Liver (tissue), 9 donors: ENCODE measurements around the gene PRPF19. TPM values are rescaled to one million over a fixed set of nuclear protein-coding genes. Genes with fewer than 3 reads are reported as not detected.

ENCODE experiments used
- DNase-seq: peaks from one replicate; pipeline ENCODE4 v3.0.0-alpha.2; 2017; ENCODE audit warnings: low spot score
- H3K27ac ChIP-seq, 2 donors: one replicate each; pipeline ENCODE4 v1.7.0; 2013; ENCODE audit warnings: inconsistent platforms in 2 of 2, low read length in 2 of 2, control low read depth in 1 of 2, low read depth in 1 of 2, mild to moderate bottlenecking in 1 of 2
- H3K27me3 ChIP-seq, 4 donors: one replicate each; pipeline versions ENCODE4 v1.6.1 to v1.7.0; 2013; ENCODE audit warnings: low read length in 3 of 4, inconsistent platforms in 1 of 4, mild to moderate bottlenecking in 1 of 4, moderate library complexity in 1 of 4; ENCODE audit not compliant: control insufficient read depth in 4 of 4, insufficient read depth in 4 of 4
- H3K36me3 ChIP-seq, 4 donors: one replicate each; pipeline versions ENCODE4 v1.6.1 to v1.7.0; 2013; ENCODE audit warnings: low read length in 3 of 4, mild to moderate bottlenecking in 3 of 4, low read depth in 1 of 4, moderate library complexity in 1 of 4; ENCODE audit not compliant: control insufficient read depth in 4 of 4, insufficient read depth in 3 of 4
- H3K4me1 ChIP-seq, 4 donors: one replicate each; pipeline versions ENCODE4 v1.6.1 to v1.7.0; 2013; ENCODE audit warnings: low read length in 3 of 4, mild to moderate bottlenecking in 3 of 4, moderate library complexity in 1 of 4; ENCODE audit not compliant: control insufficient read depth in 4 of 4, insufficient read depth in 4 of 4
- H3K4me3 ChIP-seq, 3 donors: one replicate each; pipeline versions ENCODE4 v1.6.1 to v1.7.0; 2013; ENCODE audit warnings: low read length in 3 of 3, control low read depth in 1 of 3, low read depth in 1 of 3, mild to moderate bottlenecking in 1 of 3
- H3K9ac ChIP-seq, 2 donors: one replicate each; pipeline ENCODE4 v1.7.0; 2013; ENCODE audit warnings: low read length in 2 of 2, mild to moderate bottlenecking in 2 of 2, moderate library complexity in 2 of 2, control low read depth in 1 of 2, low read depth in 1 of 2
- H3K9me3 ChIP-seq, 4 donors: one replicate each; pipeline versions ENCODE4 v1.6.1 to v1.7.0; 2013; ENCODE audit warnings: low read length in 3 of 4; ENCODE audit not compliant: control insufficient read depth in 4 of 4
- EGR1 ChIP-seq, 2 donors: IDR thresholded peaks; 2 replicates each; pipeline ENCODE4 v1.6.1; 2016 to 2018; ENCODE audit warnings: antibody characterized with exemption in 2 of 2, low read depth in 2 of 2
- FOXA1 ChIP-seq: IDR thresholded peaks from 2 replicates; pipeline ENCODE4 v1.6.1; 2016; ENCODE audit warnings: antibody characterized with exemption
- FOXA2 ChIP-seq: IDR thresholded peaks from 2 replicates; pipeline ENCODE4 v1.6.1; 2016; ENCODE audit warnings: antibody characterized with exemption
- GABPA ChIP-seq, 2 donors: IDR thresholded peaks in 1 of 2; conservative IDR thresholded peaks in 1 of 2; 2 replicates each; pipeline ENCODE4 v1.6.1; 2016; ENCODE audit warnings: antibody characterized with exemption in 2 of 2, mild to moderate bottlenecking in 1 of 2, moderate library complexity in 1 of 2
- HNF4A ChIP-seq, 2 donors: conservative IDR thresholded peaks; 2 replicates each; pipeline ENCODE4 v1.6.1; 2016; ENCODE audit warnings: antibody characterized with exemption in 2 of 2, mild to moderate bottlenecking in 2 of 2
- HNF4G ChIP-seq: IDR thresholded peaks from 2 replicates; pipeline ENCODE4 v1.6.1; 2016; ENCODE audit warnings: antibody characterized with exemption
- JUND ChIP-seq, 2 donors: IDR thresholded peaks; 2 replicates each; pipeline ENCODE4 v1.6.1; 2016; ENCODE audit warnings: antibody characterized with exemption in 2 of 2
- RXRA ChIP-seq, 2 donors: IDR thresholded peaks; 2 replicates each; pipeline ENCODE4 v1.6.1; 2017 to 2018; ENCODE audit warnings: antibody characterized with exemption in 2 of 2, mild to moderate bottlenecking in 1 of 2
- SP1 ChIP-seq: IDR thresholded peaks from 2 replicates; pipeline ENCODE4 v1.6.1; 2018; ENCODE audit warnings: antibody characterized with exemption, mild to moderate bottlenecking
- TAF1 ChIP-seq: conservative IDR thresholded peaks from 2 replicates; pipeline ENCODE4 v1.6.1; 2016; ENCODE audit warnings: antibody characterized with exemption, mild to moderate bottlenecking
- YY1 ChIP-seq: IDR thresholded peaks from 2 replicates; pipeline ENCODE4 v1.6.1; 2016; ENCODE audit warnings: antibody characterized with exemption, mild to moderate bottlenecking
- WGBS: extraction: QIAGEN DNeasy Blood & Tissue Kit; methylation state at CpG from one replicate; pipeline ENCODE4 v1.1.7; 2013; 5-methylcytosine and 5-hydroxymethylcytosine counted together
- polyA plus RNA-seq, 2 donors: library from polyadenylated mRNA; stranded (reverse) in 1 of 2; unstranded in 1 of 2; fragments of 200-250 nt in 1 of 2; fragments of >200 nt in 1 of 2; fragmentation: Nextera tagmentation in 1 of 2; extraction: Ambion mirVana in 1 of 2; gene quantifications; one replicate each; pipeline versions ENCODE4 v1.2.1 to v1.2.3, GENCODE V29; 2013 to 2015
- total RNA-seq, 2 donors: library from RNA; depleted of rRNA; stranded (reverse); fragments of >200 nt; gene quantifications; one replicate each; pipeline ENCODE4 v1.2.3, GENCODE V29; 2014
- TF ChIP-seq, protein P1 (sequence below): IDR thresholded peaks from 2 replicates; pipeline ENCODE4 v1.6.1; 2016; ENCODE audit warnings: antibody characterized with exemption
- TF ChIP-seq, protein P2 (sequence below): fragments of 150-350 bp; IDR thresholded peaks from 2 replicates; pipeline ENCODE4 v1.5.1; 2017; ENCODE audit warnings: improper control_type of control experiment, low read depth, low read length; ENCODE audit not compliant: missing input control
- TF ChIP-seq, protein P3 (sequence below): IDR thresholded peaks from 2 replicates; pipeline ENCODE4 v1.6.1; 2016; ENCODE audit warnings: antibody characterized with exemption
- TF ChIP-seq, protein P4 (sequence below): IDR thresholded peaks from 2 replicates; pipeline ENCODE4 v1.6.1; 2016; ENCODE audit warnings: antibody characterized with exemption
- TF ChIP-seq, protein P5 (sequence below): IDR thresholded peaks from 2 replicates; pipeline ENCODE4 v1.6.1; 2016; ENCODE audit warnings: antibody characterized with exemption, mild to moderate bottlenecking
- donor health status: healthy.
- donor health status: healthy.
- donor health status: healthy.
- donor health status: healthy.
- donor health status: healthy.

PRPF19 gene
- total and polyA plus RNA-seq, 4 donors, result 25.4 to 57.1 (median 40.4) TPM

DNA sequence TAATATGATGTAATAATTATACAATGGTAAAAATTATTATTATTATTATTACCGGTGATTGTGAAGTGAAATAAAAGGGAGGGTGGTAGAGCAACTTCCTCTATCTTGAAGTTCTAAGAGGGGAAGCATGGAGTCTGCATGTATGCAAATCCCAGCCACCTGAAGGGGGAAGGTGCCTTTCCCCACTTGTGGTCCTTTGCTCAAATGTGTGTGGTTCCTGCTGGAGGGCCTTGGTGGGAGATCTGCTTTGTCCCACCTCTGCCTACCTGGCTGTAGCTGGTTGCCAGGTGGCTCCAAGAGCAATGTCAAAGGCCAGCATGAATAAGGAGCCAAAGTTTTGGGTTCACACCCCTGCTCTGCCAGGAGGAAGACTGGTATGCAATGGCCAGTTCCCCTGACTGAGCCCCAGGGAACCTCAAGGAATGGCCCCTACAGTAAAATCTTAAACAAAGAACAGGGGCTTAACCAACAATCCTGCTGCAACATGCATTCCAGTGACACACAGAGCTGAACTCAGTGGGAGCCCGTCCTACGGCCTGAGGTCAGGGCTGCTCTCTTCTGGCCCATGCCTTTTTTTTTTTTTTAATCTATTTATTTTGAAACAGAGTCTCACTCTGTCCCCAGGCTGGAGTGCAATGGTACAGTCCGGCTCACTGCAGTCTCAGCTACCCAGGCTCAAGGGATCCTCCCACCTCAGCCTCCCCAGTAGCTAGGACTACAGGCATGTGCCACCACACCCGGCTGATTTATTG lies 26.4 kb upstream of the PRPF19 start:
- 73% methylated on average over 5 of the region's 5 CpGs for WGBS
- TF ChIP-seq, protein P1, sequence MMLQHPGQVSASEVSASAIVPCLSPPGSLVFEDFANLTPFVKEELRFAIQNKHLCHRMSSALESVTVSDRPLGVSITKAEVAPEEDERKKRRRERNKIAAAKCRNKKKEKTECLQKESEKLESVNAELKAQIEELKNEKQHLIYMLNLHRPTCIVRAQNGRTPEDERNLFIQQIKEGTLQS, result no peak
- TF ChIP-seq EGR1 (IDR thresholded peaks at IDR 0.05; ENCODE audit: low read depth in 2 of 2) (no peak), JUND (IDR thresholded peaks at IDR 0.05) (no peak), FOXA1 (no peak), RXRA (IDR thresholded peaks at IDR 0.05) (no peak), TAF1 (no peak), HNF4G (no peak), HNF4A (conservative IDR thresholded peaks at IDR 0.05) (no peak), SP1 (no peak), GABPA (IDR thresholded peaks at IDR 0.05 in 1 of 2, conservative IDR thresholded peaks at IDR 0.05 in 1 of 2) (no peak)
- TF ChIP-seq, protein P2, sequence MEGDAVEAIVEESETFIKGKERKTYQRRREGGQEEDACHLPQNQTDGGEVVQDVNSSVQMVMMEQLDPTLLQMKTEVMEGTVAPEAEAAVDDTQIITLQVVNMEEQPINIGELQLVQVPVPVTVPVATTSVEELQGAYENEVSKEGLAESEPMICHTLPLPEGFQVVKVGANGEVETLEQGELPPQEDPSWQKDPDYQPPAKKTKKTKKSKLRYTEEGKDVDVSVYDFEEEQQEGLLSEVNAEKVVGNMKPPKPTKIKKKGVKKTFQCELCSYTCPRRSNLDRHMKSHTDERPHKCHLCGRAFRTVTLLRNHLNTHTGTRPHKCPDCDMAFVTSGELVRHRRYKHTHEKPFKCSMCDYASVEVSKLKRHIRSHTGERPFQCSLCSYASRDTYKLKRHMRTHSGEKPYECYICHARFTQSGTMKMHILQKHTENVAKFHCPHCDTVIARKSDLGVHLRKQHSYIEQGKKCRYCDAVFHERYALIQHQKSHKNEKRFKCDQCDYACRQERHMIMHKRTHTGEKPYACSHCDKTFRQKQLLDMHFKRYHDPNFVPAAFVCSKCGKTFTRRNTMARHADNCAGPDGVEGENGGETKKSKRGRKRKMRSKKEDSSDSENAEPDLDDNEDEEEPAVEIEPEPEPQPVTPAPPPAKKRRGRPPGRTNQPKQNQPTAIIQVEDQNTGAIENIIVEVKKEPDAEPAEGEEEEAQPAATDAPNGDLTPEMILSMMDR, result no peak
- TF ChIP-seq, protein P3, sequence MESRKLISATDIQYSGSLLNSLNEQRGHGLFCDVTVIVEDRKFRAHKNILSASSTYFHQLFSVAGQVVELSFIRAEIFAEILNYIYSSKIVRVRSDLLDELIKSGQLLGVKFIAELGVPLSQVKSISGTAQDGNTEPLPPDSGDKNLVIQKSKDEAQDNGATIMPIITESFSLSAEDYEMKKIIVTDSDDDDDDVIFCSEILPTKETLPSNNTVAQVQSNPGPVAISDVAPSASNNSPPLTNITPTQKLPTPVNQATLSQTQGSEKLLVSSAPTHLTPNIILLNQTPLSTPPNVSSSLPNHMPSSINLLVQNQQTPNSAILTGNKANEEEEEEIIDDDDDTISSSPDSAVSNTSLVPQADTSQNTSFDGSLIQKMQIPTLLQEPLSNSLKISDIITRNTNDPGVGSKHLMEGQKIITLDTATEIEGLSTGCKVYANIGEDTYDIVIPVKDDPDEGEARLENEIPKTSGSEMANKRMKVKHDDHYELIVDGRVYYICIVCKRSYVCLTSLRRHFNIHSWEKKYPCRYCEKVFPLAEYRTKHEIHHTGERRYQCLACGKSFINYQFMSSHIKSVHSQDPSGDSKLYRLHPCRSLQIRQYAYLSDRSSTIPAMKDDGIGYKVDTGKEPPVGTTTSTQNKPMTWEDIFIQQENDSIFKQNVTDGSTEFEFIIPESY, result no peak
- TF ChIP-seq, protein P4, sequence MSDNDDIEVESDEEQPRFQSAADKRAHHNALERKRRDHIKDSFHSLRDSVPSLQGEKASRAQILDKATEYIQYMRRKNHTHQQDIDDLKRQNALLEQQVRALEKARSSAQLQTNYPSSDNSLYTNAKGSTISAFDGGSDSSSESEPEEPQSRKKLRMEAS, result no peak
- TF ChIP-seq, protein P5, sequence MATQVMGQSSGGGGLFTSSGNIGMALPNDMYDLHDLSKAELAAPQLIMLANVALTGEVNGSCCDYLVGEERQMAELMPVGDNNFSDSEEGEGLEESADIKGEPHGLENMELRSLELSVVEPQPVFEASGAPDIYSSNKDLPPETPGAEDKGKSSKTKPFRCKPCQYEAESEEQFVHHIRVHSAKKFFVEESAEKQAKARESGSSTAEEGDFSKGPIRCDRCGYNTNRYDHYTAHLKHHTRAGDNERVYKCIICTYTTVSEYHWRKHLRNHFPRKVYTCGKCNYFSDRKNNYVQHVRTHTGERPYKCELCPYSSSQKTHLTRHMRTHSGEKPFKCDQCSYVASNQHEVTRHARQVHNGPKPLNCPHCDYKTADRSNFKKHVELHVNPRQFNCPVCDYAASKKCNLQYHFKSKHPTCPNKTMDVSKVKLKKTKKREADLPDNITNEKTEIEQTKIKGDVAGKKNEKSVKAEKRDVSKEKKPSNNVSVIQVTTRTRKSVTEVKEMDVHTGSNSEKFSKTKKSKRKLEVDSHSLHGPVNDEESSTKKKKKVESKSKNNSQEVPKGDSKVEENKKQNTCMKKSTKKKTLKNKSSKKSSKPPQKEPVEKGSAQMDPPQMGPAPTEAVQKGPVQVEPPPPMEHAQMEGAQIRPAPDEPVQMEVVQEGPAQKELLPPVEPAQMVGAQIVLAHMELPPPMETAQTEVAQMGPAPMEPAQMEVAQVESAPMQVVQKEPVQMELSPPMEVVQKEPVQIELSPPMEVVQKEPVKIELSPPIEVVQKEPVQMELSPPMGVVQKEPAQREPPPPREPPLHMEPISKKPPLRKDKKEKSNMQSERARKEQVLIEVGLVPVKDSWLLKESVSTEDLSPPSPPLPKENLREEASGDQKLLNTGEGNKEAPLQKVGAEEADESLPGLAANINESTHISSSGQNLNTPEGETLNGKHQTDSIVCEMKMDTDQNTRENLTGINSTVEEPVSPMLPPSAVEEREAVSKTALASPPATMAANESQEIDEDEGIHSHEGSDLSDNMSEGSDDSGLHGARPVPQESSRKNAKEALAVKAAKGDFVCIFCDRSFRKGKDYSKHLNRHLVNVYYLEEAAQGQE, result no peak
- no peak for DNase-seq
- peaks cover 0 to 3% (median 0%) of the 10 kb centered on the region in 4 donors for H3K36me3 ChIP-seq
- no peaks in the 10 kb centered on the region for H3K9me3 ChIP-seq
- H3K9ac ChIP-seq, result no peak overlapping the region
- H3K27ac ChIP-seq, result no peak overlapping the region
- H3K4me1 ChIP-seq, result no peaks in the 10 kb centered on the region
- H3K4me3 ChIP-seq, result no peak overlapping the region
- H3K27me3 ChIP-seq, result no peaks in the 10 kb centered on the region

DNA sequence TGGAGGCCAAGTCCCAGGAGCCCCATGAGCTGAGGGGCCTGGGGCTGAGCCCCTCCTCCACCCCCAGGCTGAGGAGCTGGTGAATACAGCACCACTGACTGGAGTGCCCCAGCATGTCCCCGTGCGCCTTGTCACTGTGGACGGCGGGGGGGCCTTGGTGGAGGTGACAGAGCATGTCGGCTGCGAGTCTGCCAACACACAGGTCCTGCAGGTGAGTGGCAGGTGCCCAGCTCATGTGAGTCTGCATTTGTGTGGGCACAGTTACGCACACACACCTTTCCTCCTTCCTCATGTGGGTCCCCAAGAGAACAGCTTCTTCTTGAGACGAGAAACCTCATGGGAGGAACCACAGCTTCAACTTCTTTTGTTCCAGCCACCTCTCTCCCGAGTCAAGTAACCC lies 25.5 kb upstream of the PRPF19 start:
- Histone ChIP-seq H3K4me1 (no peaks in the 10 kb centered on the region), H3K36me3 (no peaks in the 10 kb centered on the region), H3K9ac (no peak overlapping the region), H3K27ac (no peak overlapping the region), H3K4me3 (no peak overlapping the region), H3K9me3 (no peaks in the 10 kb centered on the region), H3K27me3 (no peaks in the 10 kb centered on the region)
- 92% methylated on average over 9 of the region's 9 CpGs for WGBS
- no peak for DNase-seq
- no peak for TF ChIP-seq YY1
- no peak for TF ChIP-seq FOXA2
- no peak for TF ChIP-seq SP1
- TF ChIP-seq, protein P1, result no peak
- TF ChIP-seq EGR1 (IDR thresholded peaks at IDR 0.05; ENCODE audit: low read depth in 2 of 2), result no peak
- TF ChIP-seq, protein P2, result no peak
- no peak for TF ChIP-seq GABPA (IDR thresholded peaks at IDR 0.05 in 1 of 2, conservative IDR thresholded peaks at IDR 0.05 in 1 of 2)
- no peak for TF ChIP-seq FOXA1
- TF ChIP-seq, protein P5, result no peak
